Aorta (tissue), 5 donors: Measurements from ENCODE around the gene AFM. TPM values are rescaled to one million over a fixed set of nuclear protein-coding genes. Genes with fewer than 3 reads are reported as not detected.

ENCODE experiments used
- ATAC-seq: fragments of 200-7000 bp; cut with Tn5 transposase; one replicate; pipeline ENCODE4 v1.9.1; 2022; ENCODE audit warnings: moderate library complexity; ENCODE audit not compliant: low FRiP score
- DNase-seq, 2 donors: peaks; one replicate each; pipeline ENCODE4 v3.0.0-alpha.2; 2020
- H3K27ac ChIP-seq, 2 donors: one replicate each; pipeline ENCODE4 v1.5.1; 2013; ENCODE audit warnings: low read length in 2 of 2, mild to moderate bottlenecking in 2 of 2, moderate library complexity in 2 of 2, control low read depth in 1 of 2, inconsistent platforms in 1 of 2, low read depth in 1 of 2
- H3K27me3 ChIP-seq, 2 donors: one replicate each; pipeline ENCODE4 v1.6.1; 2013; ENCODE audit warnings: control low read depth in 1 of 2, low read length in 1 of 2, mild to moderate bottlenecking in 1 of 2, moderate library complexity in 1 of 2; ENCODE audit not compliant: insufficient read depth in 2 of 2, control insufficient read depth in 1 of 2
- H3K36me3 ChIP-seq, 2 donors: one replicate each; pipeline ENCODE4 v1.6.1; 2013; ENCODE audit warnings: control low read depth in 1 of 2, low read length in 1 of 2, mild to moderate bottlenecking in 1 of 2; ENCODE audit not compliant: insufficient read depth in 2 of 2, control insufficient read depth in 1 of 2
- H3K4me1 ChIP-seq, 2 donors: one replicate each; pipeline ENCODE4 v1.6.1; 2013; ENCODE audit warnings: low read length in 2 of 2, control low read depth in 1 of 2, mild to moderate bottlenecking in 1 of 2, moderate library complexity in 1 of 2; ENCODE audit not compliant: insufficient read depth in 2 of 2, control insufficient read depth in 1 of 2
- H3K4me3 ChIP-seq, 2 donors: one replicate each; pipeline ENCODE4 v1.5.1; 2013; ENCODE audit warnings: low read length in 2 of 2, control low read depth in 1 of 2, mild to moderate bottlenecking in 1 of 2
- H3K9me3 ChIP-seq: one replicate; pipeline ENCODE4 v1.6.1; 2013; ENCODE audit warnings: mild to moderate bottlenecking, low read length; ENCODE audit not compliant: control insufficient read depth
- WGBS, 2 donors: extraction: QIAGEN DNeasy Blood & Tissue Kit; methylation state at CpG; one replicate each; pipeline ENCODE4 v1.1.7; 2013; 5-methylcytosine and 5-hydroxymethylcytosine counted together
- intact Hi-C, 2 donors: fragments of 100-400 bp; cut with DNase I; formaldehyde crosslinking; loops; one replicate each; pipeline versions ENCODE4 v1.14.2 to v1.15.0; 2022
- polyA plus RNA-seq, 2 donors: library from polyadenylated mRNA; stranded (reverse); fragments of 200-250 nt; gene quantifications; one replicate each; pipeline ENCODE4 v1.2.3, GENCODE V29; 2013
- total RNA-seq, 2 donors: library from RNA; stranded (reverse); fragmentation: NEBNext Ultra II Directional; extraction: Animal tissue kit (Norgen Biotek cat#: 25700); gene quantifications; one replicate each; pipeline ENCODE4 v1.2.1, GENCODE V29; 2021
- donor health status: healthy with polysubstance abuse.
- donor health status: Bipolar disorder and iron deficiency.
- donor health status: DM: no; HTN: no; CAD: no.
- donor health status: DM: no; HTN: no; CAD: no.
- donor health status: DM: yes; HTN: yes; CAD: no.

Gene AFM
- total and polyA plus RNA-seq, 4 donors: not detected

GRCh38 chr4:73438048-73438447, 43.5 kb upstream of the AFM start:
- WGBS, 2 donors: 76 to 82% methylated on average over 1 of the region's 1 CpG
- Histone ChIP-seq H3K9me3 (no peaks in the 10 kb centered on the region), H3K27ac (no peak overlapping the region), H3K4me1 (no peaks in the 10 kb centered on the region), H3K36me3 (no peaks in the 10 kb centered on the region), H3K4me3 (no peak overlapping the region), H3K27me3 (no peaks in the 10 kb centered on the region)
- intact Hi-C loops: no loop called here
- DNase-seq (no peak), ATAC-seq (no peak)

DNA sequence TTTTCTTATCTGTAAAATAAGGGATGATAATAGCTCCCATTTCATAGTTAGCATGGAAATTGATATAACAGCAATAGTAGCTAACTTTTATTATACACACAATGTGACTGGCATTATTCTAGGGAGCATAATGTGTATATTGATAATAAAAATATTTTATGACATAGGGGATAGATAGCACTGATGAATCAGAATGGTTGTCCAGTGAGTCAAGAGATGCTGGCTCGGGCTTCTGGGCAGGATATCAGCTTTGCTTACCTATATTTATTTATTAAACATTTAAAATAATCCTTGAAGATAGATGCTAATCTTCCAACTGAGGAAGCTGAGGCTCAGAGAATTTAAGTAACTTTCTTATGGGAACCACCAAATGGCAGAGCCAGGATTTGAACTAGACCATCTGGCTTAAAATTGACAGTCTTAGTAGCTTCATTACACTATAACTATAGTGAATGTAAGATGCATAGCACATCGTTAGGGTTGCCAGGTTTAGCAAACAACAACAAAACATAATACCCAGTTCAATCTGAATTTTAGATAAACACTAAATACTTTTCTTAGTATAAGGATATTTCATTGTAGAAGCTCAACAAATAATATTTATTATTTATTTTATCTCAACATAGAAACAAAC, 42.8 kb upstream of the AFM start:
- DNase-seq: no peak
- Histone ChIP-seq H3K27me3 (no peaks in the 10 kb centered on the region), H3K9me3 (no peaks in the 10 kb centered on the region), H3K36me3 (no peaks in the 10 kb centered on the region), H3K4me1 (no peaks in the 10 kb centered on the region), H3K27ac (no peak overlapping the region), H3K4me3 (no peak overlapping the region)
- intact Hi-C loops: no loop called here
- 62 to 66% methylated on average over 2 of the region's 2 CpGs for WGBS, 2 donors
- ATAC-seq: no peak

GRCh38 chr4:73439445-73439844, 42.1 kb upstream of the AFM start:
- Histone ChIP-seq H3K27ac (no peak overlapping the region), H3K4me3 (no peak overlapping the region), H3K4me1 (no peaks in the 10 kb centered on the region), H3K9me3 (no peaks in the 10 kb centered on the region), H3K27me3 (no peaks in the 10 kb centered on the region), H3K36me3 (no peaks in the 10 kb centered on the region)
- WGBS, 2 donors: 78 to 82% methylated on average over 2 of the region's 2 CpGs
- DNase-seq (no peak), ATAC-seq (no peak)
- intact Hi-C loops: no loop called here

GRCh38 chr4:73439991-73440390, 41.6 kb upstream of the AFM start:
- DNase-seq (no peak), ATAC-seq (no peak)
- intact Hi-C loops: no loop called here
- Histone ChIP-seq H3K27ac (no peak overlapping the region), H3K4me1 (no peaks in the 10 kb centered on the region), H3K27me3 (no peaks in the 10 kb centered on the region), H3K36me3 (no peaks in the 10 kb centered on the region), H3K9me3 (no peaks in the 10 kb centered on the region), H3K4me3 (no peak overlapping the region)
- 82 to 84% methylated on average over 3 of the region's 3 CpGs for WGBS, 2 donors

DNA sequence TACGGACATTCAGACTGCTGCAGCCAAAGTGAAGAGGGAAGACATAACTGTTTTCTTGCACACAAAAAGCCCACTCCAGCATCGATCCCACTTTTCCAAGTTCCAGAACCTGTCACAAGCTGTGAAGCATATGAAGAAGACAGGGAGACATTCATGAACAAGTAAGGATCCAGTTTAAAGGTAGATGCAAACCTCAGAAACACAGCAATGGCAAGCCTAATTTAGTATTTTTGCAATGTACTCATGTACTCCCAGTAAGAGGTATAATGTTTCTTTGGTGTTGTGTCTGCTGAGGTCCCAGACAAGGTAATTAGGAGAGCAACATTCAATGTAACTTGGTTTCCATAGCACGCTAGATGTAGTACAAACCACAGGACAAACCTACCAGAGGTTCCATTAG, 40.9 kb upstream of the AFM start:
- Histone ChIP-seq H3K4me3 (no peak overlapping the region), H3K27ac (no peak overlapping the region), H3K27me3 (no peaks in the 10 kb centered on the region), H3K4me1 (no peaks in the 10 kb centered on the region), H3K36me3 (no peaks in the 10 kb centered on the region), H3K9me3 (no peaks in the 10 kb centered on the region)
- 92 to 93% methylated on average over 3 of the region's 3 CpGs for whole genome bisulfite sequencing, 2 donors
- DNase-seq (no peak), ATAC-seq (no peak)
- intact Hi-C loops: no loop called here

GRCh38 chr4:73442275-73442674, 39.3 kb upstream of the AFM start:
- intact Hi-C loops: no loop called here
- no peak overlapping the region for H3K27ac ChIP-seq
- H3K4me3 ChIP-seq: no peak overlapping the region
- DNase-seq (no peak), ATAC-seq (no peak)
- WGBS, 2 donors: 41 to 45% methylated on average over 5 of the region's 5 CpGs
- no peaks in the 10 kb centered on the region for H3K27me3 ChIP-seq
- H3K36me3 ChIP-seq: no peaks in the 10 kb centered on the region
- no peaks in the 10 kb centered on the region for H3K9me3 ChIP-seq
- no peaks in the 10 kb centered on the region for H3K4me1 ChIP-seq

GRCh38 chr4:73443224-73443623, 38.3 kb upstream of the AFM start:
- Histone ChIP-seq H3K27me3 (no peaks in the 10 kb centered on the region), H3K27ac (no peak overlapping the region), H3K4me3 (no peak overlapping the region), H3K9me3 (no peaks in the 10 kb centered on the region), H3K4me1 (no peaks in the 10 kb centered on the region), H3K36me3 (no peaks in the 10 kb centered on the region)
- intact Hi-C loops: no loop called here
- WGBS, 2 donors: 76 to 77% methylated on average over 3 of the region's 3 CpGs
- no peak for DNase-seq
- ATAC-seq: no peak

GRCh38 chr4:73445383-73446335, 35.9 kb upstream of the AFM start:
- H3K36me3 ChIP-seq: no peaks in the 10 kb centered on the region
- DNase-seq: no peak

More at GRCh38 chr4:73445383-73446335, 35.9 kb upstream of the AFM start:
- H3K4me1 ChIP-seq: no peaks in the 10 kb centered on the region
- intact Hi-C loops: no loop called here
- WGBS, 2 donors: 68 to 69% methylated on average over 7 of the region's 7 CpGs
- H3K9me3 ChIP-seq: no peaks in the 10 kb centered on the region
- H3K27ac ChIP-seq: no peak overlapping the region
- H3K4me3 ChIP-seq: no peak overlapping the region
- no peaks in the 10 kb centered on the region for H3K27me3 ChIP-seq
- no peak for ATAC-seq
